ENCODE measurements around the gene BARD1.

The BARD1 gene

GRCh38 chr2:214801768-214802397 lies 7.6 kb downstream of the BARD1 start:
- peak overlapping the region; percentile 20; the same call in 1 of the 2 replicates for H3K4me2 ChIP-seq (ENCODE audit: insufficient read depth, low read length)
- DNase-seq = no peak
- H2AFZ ChIP-seq (ENCODE audit: low read depth, low read length) = no peak overlapping the region
- H3K9ac ChIP-seq (ENCODE audit: low read depth, low read length) = no peak overlapping the region
- no peak overlapping the region for H3K27ac ChIP-seq (ENCODE audit: low read length)
- no peaks in the 10 kb centered on the region for H3K27me3 ChIP-seq (ENCODE audit: insufficient read depth, low read length, poor library complexity)
- H3K9me3 ChIP-seq (ENCODE audit: insufficient read depth, low read length, severe bottlenecking) = no peaks in the 10 kb centered on the region
- peaks cover 31% of the 10 kb centered on the region for H3K4me1 ChIP-seq (ENCODE audit: insufficient read depth, low read length)
- ATAC-seq (ENCODE audit: insufficient read depth, low read depth) = no peak
- H3K36me3 ChIP-seq (ENCODE audit: insufficient read depth, low read length) = peaks cover 48% of the 10 kb centered on the region
- H3K79me2 ChIP-seq (ENCODE audit: insufficient read depth, low read length) = peaks cover 99% of the 10 kb centered on the region
- no peak overlapping the region for H3K4me3 ChIP-seq (ENCODE audit: low read depth in 1 of 2, low read length in 2 of 2)
- TF ChIP-seq CTCF (IDR thresholded peaks at IDR 0.05; ENCODE audit: borderline replicate concordance, extremely low read depth, low read length, poor library complexity, severe bottlenecking) (no peak), EZH2 (IDR thresholded peaks at IDR 0.05; ENCODE audit: borderline replicate concordance, low read depth, low read length, severe bottlenecking) (no peak)
- peaks cover 65% of the 10 kb centered on the region for H4K20me1 ChIP-seq (ENCODE audit: insufficient read depth, low read length)

- no peak overlapping the region for H3K9ac ChIP-seq (ENCODE audit: low read depth, low read length)
- DNase-seq = no peak
- peaks cover 50% of the 10 kb centered on the region for H3K36me3 ChIP-seq (ENCODE audit: insufficient read depth, low read length)
- TF ChIP-seq CTCF (IDR thresholded peaks at IDR 0.05; ENCODE audit: borderline replicate concordance, extremely low read depth, low read length, poor library complexity, severe bottlenecking) (no peak), EZH2 (IDR thresholded peaks at IDR 0.05; ENCODE audit: borderline replicate concordance, low read depth, low read length, severe bottlenecking) (no peak)
- ATAC-seq (ENCODE audit: insufficient read depth, low read depth) = peak; percentile 32; the same call in 1 of the 3 replicates
- no peaks in the 10 kb centered on the region for H3K9me3 ChIP-seq (ENCODE audit: insufficient read depth, low read length, severe bottlenecking)
- no peak overlapping the region for H3K4me3 ChIP-seq (ENCODE audit: low read depth in 1 of 2, low read length in 2 of 2)
- H4K20me1 ChIP-seq (ENCODE audit: insufficient read depth, low read length) = peaks cover 66% of the 10 kb centered on the region
- H2AFZ ChIP-seq (ENCODE audit: low read depth, low read length) = no peak overlapping the region
- H3K4me2 ChIP-seq (ENCODE audit: insufficient read depth, low read length) = peak overlapping the region; percentile 29; the same call in 1 of the 2 replicates
- H3K79me2 ChIP-seq (ENCODE audit: insufficient read depth, low read length) = peaks cover 99% of the 10 kb centered on the region
- no peak overlapping the region for H3K27ac ChIP-seq (ENCODE audit: low read length)
- H3K27me3 ChIP-seq (ENCODE audit: insufficient read depth, low read length, poor library complexity) = no peaks in the 10 kb centered on the region
- peaks cover 23% of the 10 kb centered on the region for H3K4me1 ChIP-seq (ENCODE audit: insufficient read depth, low read length)
Observed at GRCh38 chr2:214801068-214801467, 8.4 kb downstream of the BARD1 start.

- H3K9me3 ChIP-seq (ENCODE audit: insufficient read depth, low read length, severe bottlenecking) = no peaks in the 10 kb centered on the region
Observed at GRCh38 chr2:214800180-214800579, 9.3 kb downstream of the BARD1 start.

More at GRCh38 chr2:214800180-214800579, 9.3 kb downstream of the BARD1 start:
- peaks cover 99% of the 10 kb centered on the region for H3K79me2 ChIP-seq (ENCODE audit: insufficient read depth, low read length)
- peaks cover 14% of the 10 kb centered on the region for H3K4me1 ChIP-seq (ENCODE audit: insufficient read depth, low read length)
- no peaks in the 10 kb centered on the region for H3K27me3 ChIP-seq (ENCODE audit: insufficient read depth, low read length, poor library complexity)
- H2AFZ ChIP-seq (ENCODE audit: low read depth, low read length) = no peak overlapping the region
- H3K4me3 ChIP-seq (ENCODE audit: low read depth in 1 of 2, low read length in 2 of 2) = no peak overlapping the region
- ATAC-seq (ENCODE audit: insufficient read depth, low read depth) (no peak), DNase-seq (no peak)
- H3K9ac ChIP-seq (ENCODE audit: low read depth, low read length) = no peak overlapping the region
- H3K36me3 ChIP-seq (ENCODE audit: insufficient read depth, low read length) = peaks cover 53% of the 10 kb centered on the region
- no peak overlapping the region for H3K27ac ChIP-seq (ENCODE audit: low read length)
- TF ChIP-seq CTCF (IDR thresholded peaks at IDR 0.05; ENCODE audit: borderline replicate concordance, extremely low read depth, low read length, poor library complexity, severe bottlenecking) (no peak), EZH2 (IDR thresholded peaks at IDR 0.05; ENCODE audit: borderline replicate concordance, low read depth, low read length, severe bottlenecking) (no peak)
- peaks cover 65% of the 10 kb centered on the region for H4K20me1 ChIP-seq (ENCODE audit: insufficient read depth, low read length)
- no peak overlapping the region; the same call in 1 of the 2 replicates for H3K4me2 ChIP-seq (ENCODE audit: insufficient read depth, low read length)
